Ishikawa (cell line): ENCODE data around the gene BLMH.

ENCODE experiments used
- CEBPB ChIP-seq: IDR thresholded peaks from 2 replicates; pipeline ENCODE4 v1.6.1; 2012
- CREB1 ChIP-seq: IDR thresholded peaks from 2 replicates; pipeline ENCODE4 v1.6.1; 2012; ENCODE audit warnings: low read depth
- EGR1 ChIP-seq: IDR thresholded peaks from 2 replicates; pipeline ENCODE4 v1.6.1; 2012
- EP300 ChIP-seq: IDR thresholded peaks from 2 replicates; pipeline ENCODE4 v1.6.1; 2012; ENCODE audit warnings: borderline replicate concordance
- FOXM1 ChIP-seq: IDR thresholded peaks from 2 replicates; pipeline ENCODE4 v1.6.1; 2012; ENCODE audit warnings: low read depth, borderline replicate concordance
- NFIC ChIP-seq: IDR thresholded peaks from 2 replicates; pipeline ENCODE4 v1.6.1; 2012
- RAD21 ChIP-seq: IDR thresholded peaks from 2 replicates; pipeline ENCODE4 v1.6.1; 2012; ENCODE audit warnings: low read depth
- TAF1 ChIP-seq: IDR thresholded peaks from 2 replicates; pipeline ENCODE4 v1.6.1; 2012; ENCODE audit warnings: low read depth, mild to moderate bottlenecking
- TCF12 ChIP-seq: IDR thresholded peaks from 2 replicates; pipeline ENCODE4 v1.6.1; 2012; ENCODE audit warnings: low read depth
- TEAD4 ChIP-seq: IDR thresholded peaks from 2 replicates; pipeline ENCODE4 v1.6.1; 2012
- YY1 ChIP-seq: IDR thresholded peaks from 2 replicates; pipeline ENCODE4 v1.6.1; 2012; ENCODE audit warnings: low read depth
- ZBTB7A ChIP-seq: IDR thresholded peaks from 2 replicates; pipeline ENCODE4 v1.6.1; 2012; ENCODE audit warnings: low read depth
- TF ChIP-seq, protein P1 (sequence below): IDR thresholded peaks from 2 replicates; pipeline ENCODE4 v1.6.1; 2012
- TF ChIP-seq, protein P2 (sequence below): IDR thresholded peaks from 2 replicates; pipeline ENCODE4 v1.6.1; 2012
- TF ChIP-seq, protein P3 (sequence below): IDR thresholded peaks from 2 replicates; pipeline ENCODE4 v1.6.1; 2012; ENCODE audit warnings: low read depth, mild to moderate bottlenecking

BLMH gene, protein sequence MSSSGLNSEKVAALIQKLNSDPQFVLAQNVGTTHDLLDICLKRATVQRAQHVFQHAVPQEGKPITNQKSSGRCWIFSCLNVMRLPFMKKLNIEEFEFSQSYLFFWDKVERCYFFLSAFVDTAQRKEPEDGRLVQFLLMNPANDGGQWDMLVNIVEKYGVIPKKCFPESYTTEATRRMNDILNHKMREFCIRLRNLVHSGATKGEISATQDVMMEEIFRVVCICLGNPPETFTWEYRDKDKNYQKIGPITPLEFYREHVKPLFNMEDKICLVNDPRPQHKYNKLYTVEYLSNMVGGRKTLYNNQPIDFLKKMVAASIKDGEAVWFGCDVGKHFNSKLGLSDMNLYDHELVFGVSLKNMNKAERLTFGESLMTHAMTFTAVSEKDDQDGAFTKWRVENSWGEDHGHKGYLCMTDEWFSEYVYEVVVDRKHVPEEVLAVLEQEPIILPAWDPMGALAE

DNA sequence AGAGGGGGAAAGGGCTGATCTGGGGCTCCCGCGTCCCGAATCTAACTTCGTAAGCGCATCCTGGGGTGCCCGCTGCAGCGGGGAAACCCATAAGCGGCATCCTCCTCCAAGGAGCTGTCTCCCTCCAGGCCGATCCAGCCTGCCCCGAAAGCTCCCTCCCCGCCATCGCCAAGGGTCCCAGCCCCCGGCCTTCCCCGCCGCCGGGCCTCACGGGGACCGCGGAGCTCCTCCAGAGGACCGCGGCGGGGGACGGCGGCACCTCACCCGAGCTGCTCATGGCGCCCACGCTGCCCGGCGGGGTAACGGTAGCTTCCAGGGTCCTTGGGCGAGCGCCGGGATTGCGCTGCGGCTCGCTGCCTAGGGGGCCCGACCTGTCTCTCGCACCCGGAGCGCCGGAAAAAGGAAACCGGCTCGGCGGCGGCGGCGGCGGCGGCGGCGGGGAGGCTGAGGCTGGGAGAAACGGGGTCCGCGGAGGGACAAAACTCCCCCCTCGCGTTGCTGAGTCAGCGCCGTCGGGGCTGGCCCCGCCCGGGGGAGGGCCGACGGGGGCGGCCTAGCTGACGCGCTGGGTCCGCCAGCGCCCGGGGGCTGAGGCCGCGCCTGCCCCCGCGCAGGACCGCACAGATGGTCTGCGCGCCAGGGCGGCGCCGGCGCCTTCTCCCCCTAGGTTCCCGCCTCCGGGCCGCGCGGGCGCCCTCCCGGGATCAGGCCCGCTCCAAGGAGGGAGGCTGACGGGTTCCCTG lies at the start of gene BLMH:
Gene BLMH (minus strand): TSS at position 402 of the 743 bp plus-strand sequence. CDS start 125 bp downstream, at position 277.
- TF ChIP-seq TEAD4 (no peak), FOXM1 (no peak), CEBPB (no peak; the same call in 1 of the 2 replicates), TAF1 (peak; percentile 43; the same call in 1 of the 2 replicates), YY1 (0 out of 2 replicates have a peak, but pooled peaks have one; percentile 15), EP300 (peak; percentile 76), TCF12 (peak; percentile 34; the same call in 1 of the 2 replicates), CREB1 (no peak), RAD21 (no peak), NFIC (no peak), ZBTB7A (peak; percentile 79)
- TF ChIP-seq, protein P1, sequence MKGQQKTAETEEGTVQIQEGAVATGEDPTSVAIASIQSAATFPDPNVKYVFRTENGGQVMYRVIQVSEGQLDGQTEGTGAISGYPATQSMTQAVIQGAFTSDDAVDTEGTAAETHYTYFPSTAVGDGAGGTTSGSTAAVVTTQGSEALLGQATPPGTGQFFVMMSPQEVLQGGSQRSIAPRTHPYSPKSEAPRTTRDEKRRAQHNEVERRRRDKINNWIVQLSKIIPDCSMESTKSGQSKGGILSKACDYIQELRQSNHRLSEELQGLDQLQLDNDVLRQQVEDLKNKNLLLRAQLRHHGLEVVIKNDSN: no peak
- TF ChIP-seq, protein P2, sequence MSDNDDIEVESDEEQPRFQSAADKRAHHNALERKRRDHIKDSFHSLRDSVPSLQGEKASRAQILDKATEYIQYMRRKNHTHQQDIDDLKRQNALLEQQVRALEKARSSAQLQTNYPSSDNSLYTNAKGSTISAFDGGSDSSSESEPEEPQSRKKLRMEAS: 0 out of 2 replicates have a peak, but pooled peaks have one; percentile 32
- TF ChIP-seq, protein P3, sequence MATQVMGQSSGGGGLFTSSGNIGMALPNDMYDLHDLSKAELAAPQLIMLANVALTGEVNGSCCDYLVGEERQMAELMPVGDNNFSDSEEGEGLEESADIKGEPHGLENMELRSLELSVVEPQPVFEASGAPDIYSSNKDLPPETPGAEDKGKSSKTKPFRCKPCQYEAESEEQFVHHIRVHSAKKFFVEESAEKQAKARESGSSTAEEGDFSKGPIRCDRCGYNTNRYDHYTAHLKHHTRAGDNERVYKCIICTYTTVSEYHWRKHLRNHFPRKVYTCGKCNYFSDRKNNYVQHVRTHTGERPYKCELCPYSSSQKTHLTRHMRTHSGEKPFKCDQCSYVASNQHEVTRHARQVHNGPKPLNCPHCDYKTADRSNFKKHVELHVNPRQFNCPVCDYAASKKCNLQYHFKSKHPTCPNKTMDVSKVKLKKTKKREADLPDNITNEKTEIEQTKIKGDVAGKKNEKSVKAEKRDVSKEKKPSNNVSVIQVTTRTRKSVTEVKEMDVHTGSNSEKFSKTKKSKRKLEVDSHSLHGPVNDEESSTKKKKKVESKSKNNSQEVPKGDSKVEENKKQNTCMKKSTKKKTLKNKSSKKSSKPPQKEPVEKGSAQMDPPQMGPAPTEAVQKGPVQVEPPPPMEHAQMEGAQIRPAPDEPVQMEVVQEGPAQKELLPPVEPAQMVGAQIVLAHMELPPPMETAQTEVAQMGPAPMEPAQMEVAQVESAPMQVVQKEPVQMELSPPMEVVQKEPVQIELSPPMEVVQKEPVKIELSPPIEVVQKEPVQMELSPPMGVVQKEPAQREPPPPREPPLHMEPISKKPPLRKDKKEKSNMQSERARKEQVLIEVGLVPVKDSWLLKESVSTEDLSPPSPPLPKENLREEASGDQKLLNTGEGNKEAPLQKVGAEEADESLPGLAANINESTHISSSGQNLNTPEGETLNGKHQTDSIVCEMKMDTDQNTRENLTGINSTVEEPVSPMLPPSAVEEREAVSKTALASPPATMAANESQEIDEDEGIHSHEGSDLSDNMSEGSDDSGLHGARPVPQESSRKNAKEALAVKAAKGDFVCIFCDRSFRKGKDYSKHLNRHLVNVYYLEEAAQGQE: 0 out of 2 replicates have a peak, but pooled peaks have one; percentile 9

DNA sequence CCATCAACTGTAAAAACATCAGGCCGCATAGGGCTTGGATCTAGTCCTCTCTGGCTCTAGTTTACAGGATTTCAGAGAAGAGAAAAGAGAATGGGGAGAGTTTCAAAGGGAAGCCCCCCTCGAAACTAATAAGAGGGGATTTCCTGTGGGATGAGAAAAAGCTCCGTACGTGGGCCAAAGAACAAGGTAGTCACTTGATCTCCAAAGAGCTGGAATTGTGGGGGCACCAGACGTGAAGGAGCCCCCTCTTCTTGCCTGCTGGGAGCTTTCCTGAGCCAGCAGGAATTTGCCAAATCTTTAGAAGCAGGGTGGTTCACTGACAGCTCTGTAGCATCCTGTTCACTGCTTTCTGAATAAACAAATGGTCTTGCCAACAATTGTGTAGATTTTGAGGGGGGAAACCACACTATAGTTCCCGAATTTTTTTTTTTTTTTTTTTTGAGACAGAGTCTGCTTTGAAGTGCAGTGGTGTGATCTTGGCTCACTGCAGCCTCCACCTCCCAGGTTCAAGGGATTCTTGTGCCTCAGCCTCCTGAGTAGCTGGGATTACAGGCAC lies 49.1 kb upstream of the BLMH start:
- TF ChIP-seq EGR1: no peak
- TF ChIP-seq EP300: no peak
- no peak for TF ChIP-seq ZBTB7A
- no peak for TF ChIP-seq TCF12
- TF ChIP-seq CEBPB: no peak
- TF ChIP-seq CREB1: no peak
- no peak for TF ChIP-seq TEAD4

DNA sequence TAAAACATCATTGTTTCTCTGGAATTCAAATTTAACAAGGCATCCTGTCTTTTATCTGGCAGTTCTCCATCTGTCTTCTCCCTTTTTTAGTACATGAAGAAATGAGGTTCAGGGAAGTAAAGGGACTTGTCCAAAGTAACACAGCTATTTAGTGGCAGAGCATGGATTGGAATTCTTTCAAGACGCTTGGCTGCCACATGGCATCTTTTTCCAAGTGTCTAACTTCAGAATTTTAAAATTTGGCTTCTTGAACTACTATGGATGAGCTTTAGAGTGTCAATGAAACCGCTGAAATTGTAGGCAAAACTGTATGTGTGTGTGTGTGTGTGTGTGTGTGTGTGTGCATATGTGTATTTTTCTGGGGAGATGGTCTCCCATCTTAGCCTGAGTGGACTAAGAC lies 47.3 kb upstream of the BLMH start:
- TF ChIP-seq, protein P2: no peak
- TF ChIP-seq CREB1 (no peak), ZBTB7A (no peak), TCF12 (no peak), EP300 (no peak), FOXM1 (no peak), RAD21 (no peak), NFIC (no peak)
- TF ChIP-seq, protein P3: no peak

DNA sequence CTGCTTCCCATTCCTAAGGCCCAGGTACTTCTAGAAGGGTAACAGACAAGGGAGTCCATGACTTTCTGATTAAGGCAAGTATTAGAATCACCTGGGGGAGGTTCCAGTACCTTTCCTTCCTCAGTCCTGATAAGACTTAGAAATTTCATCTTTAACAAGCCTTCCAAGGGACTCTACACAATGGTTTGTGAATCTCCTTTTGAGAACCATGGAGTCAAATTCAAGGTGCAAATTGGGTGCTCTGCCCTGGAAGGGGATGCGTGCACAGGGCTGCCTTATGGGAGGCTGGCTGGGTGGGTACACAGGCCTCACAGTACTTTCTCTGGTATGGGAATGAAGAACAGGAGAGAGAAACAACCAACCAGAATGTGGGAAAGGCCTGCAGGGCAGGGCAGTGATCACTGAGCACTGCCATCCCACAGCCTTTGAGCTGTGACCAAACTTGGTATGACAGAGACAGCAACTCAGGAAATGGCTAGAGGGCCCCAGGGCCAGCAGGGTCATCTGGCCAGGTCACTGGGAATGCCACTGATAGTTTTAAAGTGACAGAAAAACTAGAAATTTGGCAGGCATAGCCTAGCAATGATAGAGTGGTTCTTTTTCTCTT lies 45.8 kb upstream of the BLMH start:
- TF ChIP-seq, protein P1: no peak
- TF ChIP-seq YY1: no peak
- TF ChIP-seq TEAD4: no peak
- no peak for TF ChIP-seq TCF12
- no peak for TF ChIP-seq RAD21
- no peak for TF ChIP-seq EGR1
- TF ChIP-seq ZBTB7A: no peak
- no peak for TF ChIP-seq FOXM1
- TF ChIP-seq, protein P3: no peak
- TF ChIP-seq NFIC: no peak
- TF ChIP-seq, protein P2: no peak
- TF ChIP-seq EP300: no peak
- TF ChIP-seq CREB1: no peak
- no peak for TF ChIP-seq TAF1
- TF ChIP-seq CEBPB: no peak
